ENCODE results near the gene CPLX1. TPM values are rescaled to one million over a fixed set of nuclear protein-coding genes. Genes with fewer than 3 reads are reported as not detected.

The CPLX1 gene
- total and polyA plus RNA-seq, 12 donors, result 1.7 to 25.3 (median 7.5) TPM

- Histone ChIP-seq H3K4me3 (no peak overlapping the region), H3K9me3 (replicated peaks in 1 of 3) (no peaks in the 10 kb centered on the region), H3K27ac (peak overlapping the region in 4 of 5 donors; percentile 14 to 85 (median 54)), H3K27me3 (no peaks in the 10 kb centered on the region), H3K36me3 (replicated peaks in 1 of 2) (peaks cover 0 to 68% of the 10 kb centered on the region in 2 donors), H3K4me1 (replicated peaks in 1 of 2) (peaks cover 18 to 49% of the 10 kb centered on the region in 2 donors)
- intact Hi-C loops (cut with DNase I), result no loop called here
- DNase-seq, result peak in 2 of 7 donors; percentile 15 to 44
- TF ChIP-seq, protein P1, sequence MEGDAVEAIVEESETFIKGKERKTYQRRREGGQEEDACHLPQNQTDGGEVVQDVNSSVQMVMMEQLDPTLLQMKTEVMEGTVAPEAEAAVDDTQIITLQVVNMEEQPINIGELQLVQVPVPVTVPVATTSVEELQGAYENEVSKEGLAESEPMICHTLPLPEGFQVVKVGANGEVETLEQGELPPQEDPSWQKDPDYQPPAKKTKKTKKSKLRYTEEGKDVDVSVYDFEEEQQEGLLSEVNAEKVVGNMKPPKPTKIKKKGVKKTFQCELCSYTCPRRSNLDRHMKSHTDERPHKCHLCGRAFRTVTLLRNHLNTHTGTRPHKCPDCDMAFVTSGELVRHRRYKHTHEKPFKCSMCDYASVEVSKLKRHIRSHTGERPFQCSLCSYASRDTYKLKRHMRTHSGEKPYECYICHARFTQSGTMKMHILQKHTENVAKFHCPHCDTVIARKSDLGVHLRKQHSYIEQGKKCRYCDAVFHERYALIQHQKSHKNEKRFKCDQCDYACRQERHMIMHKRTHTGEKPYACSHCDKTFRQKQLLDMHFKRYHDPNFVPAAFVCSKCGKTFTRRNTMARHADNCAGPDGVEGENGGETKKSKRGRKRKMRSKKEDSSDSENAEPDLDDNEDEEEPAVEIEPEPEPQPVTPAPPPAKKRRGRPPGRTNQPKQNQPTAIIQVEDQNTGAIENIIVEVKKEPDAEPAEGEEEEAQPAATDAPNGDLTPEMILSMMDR (IDR thresholded peaks at IDR 0.05), result no peak
- no peak for TF ChIP-seq POLR2A (IDR thresholded peaks at IDR 0.05)
- 20 to 54% (median 43%) methylated on average over 3 to 8 of the region's 8 CpGs for WGBS, 4 donors
Observed at GRCh38 chr4:772776-773175, 53.2 kb downstream of the CPLX1 start.

GRCh38 chr4:772118-772517, 53.8 kb downstream of the CPLX1 start:
- TF ChIP-seq POLR2A (IDR thresholded peaks at IDR 0.05), result no peak
- TF ChIP-seq, protein P1 (IDR thresholded peaks at IDR 0.05), result no peak
- H3K27me3 ChIP-seq, result no peaks in the 10 kb centered on the region
- no peaks in the 10 kb centered on the region for H3K9me3 ChIP-seq (replicated peaks in 1 of 3)
- peak overlapping the region in 4 of 5 donors; percentile 50 to 85 (median 54) for H3K27ac ChIP-seq
- no peak for DNase-seq
- no peak overlapping the region for H3K4me3 ChIP-seq
- intact Hi-C loops (cut with DNase I), result no loop called here
- peaks cover 0 to 67% of the 10 kb centered on the region in 2 donors for H3K36me3 ChIP-seq (replicated peaks in 1 of 2)
- 45 to 66% (median 57%) methylated on average over 7 of the region's 7 CpGs for WGBS, 4 donors
- H3K4me1 ChIP-seq (replicated peaks in 1 of 2), result peaks cover 18 to 52% of the 10 kb centered on the region in 2 donors

GRCh38 chr4:771464-771863, 54.5 kb downstream of the CPLX1 start:
- DNase-seq, result no peak
- peaks cover 18 to 58% of the 10 kb centered on the region in 2 donors for H3K4me1 ChIP-seq (replicated peaks in 1 of 2)
- WGBS, 4 donors, result 46 to 59% (median 54%) methylated on average over 3 to 6 of the region's 6 CpGs
- intact Hi-C loops (cut with DNase I), result no loop called here
- H3K4me3 ChIP-seq, result no peak overlapping the region
- no peaks in the 10 kb centered on the region for H3K9me3 ChIP-seq (replicated peaks in 1 of 3)
- TF ChIP-seq, protein P1 (IDR thresholded peaks at IDR 0.05), result no peak
- TF ChIP-seq POLR2A (IDR thresholded peaks at IDR 0.05), result no peak
- peak overlapping the region in 3 of 5 donors; percentile 50 to 85 (median 56) for H3K27ac ChIP-seq
- no peaks in the 10 kb centered on the region for H3K27me3 ChIP-seq
- H3K36me3 ChIP-seq (replicated peaks in 1 of 2), result peaks cover 0 to 67% of the 10 kb centered on the region in 2 donors

- intact Hi-C loops (cut with DNase I), result no loop called here
Observed at GRCh38 chr4:770022-770421, 55.9 kb downstream of the CPLX1 start.

More at GRCh38 chr4:770022-770421, 55.9 kb downstream of the CPLX1 start:
- no peak for TF ChIP-seq POLR2A (IDR thresholded peaks at IDR 0.05)
- TF ChIP-seq, protein P1 (IDR thresholded peaks at IDR 0.05), result no peak
- Histone ChIP-seq H3K9me3 (replicated peaks in 1 of 3) (no peaks in the 10 kb centered on the region), H3K27ac (peak overlapping the region in 1 of 5 donors; percentile 45), H3K4me1 (replicated peaks in 1 of 2) (peaks cover 27 to 63% of the 10 kb centered on the region in 2 donors), H3K4me3 (no peak overlapping the region), H3K27me3 (no peaks in the 10 kb centered on the region), H3K36me3 (replicated peaks in 1 of 2) (peaks cover 0 to 63% of the 10 kb centered on the region in 2 donors)
- DNase-seq, result peak in 1 of 7 donors; percentile 11
- 85 to 94% (median 92%) methylated on average over 5 of the region's 5 CpGs for WGBS, 4 donors

Data from adrenal gland (tissue), 12 donors.